ENCODE data around the gene TRPM3. TPM values are rescaled to one million over a fixed set of nuclear protein-coding genes. Genes with fewer than 3 reads are reported as not detected.

TRPM3 gene
- total and polyA plus RNA-seq, 2 of the 13 experiments (the other 11 are each of a cell fraction or from before 2014, with no cell fraction given): not detected

- no peak for TF ChIP-seq PREB (CRISPR knock-in tag; IDR thresholded peaks at IDR 0.05)
- peak; percentile 78; the same call in 1 of the 2 replicates for TF ChIP-seq ZNF615 (CRISPR knock-in tag; IDR thresholded peaks at IDR 0.05; ENCODE audit: borderline replicate concordance)
- TF ChIP-seq SIN3B (IDR thresholded peaks at IDR 0.05; ENCODE audit: low read length): no peak
- peak; percentile 16; the same call in 1 of the 2 replicates for TF ChIP-seq JUNB (CRISPR knock-in tag; IDR thresholded peaks at IDR 0.05; ENCODE audit: borderline replicate concordance)
- TF ChIP-seq SIX1 (CRISPR knock-in tag; IDR thresholded peaks at IDR 0.05; ENCODE audit: borderline replicate concordance): no peak; the same call in 1 of the 2 replicates
- no peak for TF ChIP-seq GABPA (IDR thresholded peaks at IDR 0.05; ENCODE audit: low read depth, low read length)
- TF ChIP-seq GABPA (CRISPR knock-in tag; IDR thresholded peaks at IDR 0.05; ENCODE audit: low read depth): no peak; the same call in 1 of the 2 replicates
- TF ChIP-seq ZNF296 (CRISPR knock-in tag; conservative IDR thresholded peaks at IDR 0.05): no peak
- TF ChIP-seq MLXIP (CRISPR knock-in tag; IDR thresholded peaks at IDR 0.05; ENCODE audit: borderline replicate concordance): no peak
- TF ChIP-seq, protein P1, sequence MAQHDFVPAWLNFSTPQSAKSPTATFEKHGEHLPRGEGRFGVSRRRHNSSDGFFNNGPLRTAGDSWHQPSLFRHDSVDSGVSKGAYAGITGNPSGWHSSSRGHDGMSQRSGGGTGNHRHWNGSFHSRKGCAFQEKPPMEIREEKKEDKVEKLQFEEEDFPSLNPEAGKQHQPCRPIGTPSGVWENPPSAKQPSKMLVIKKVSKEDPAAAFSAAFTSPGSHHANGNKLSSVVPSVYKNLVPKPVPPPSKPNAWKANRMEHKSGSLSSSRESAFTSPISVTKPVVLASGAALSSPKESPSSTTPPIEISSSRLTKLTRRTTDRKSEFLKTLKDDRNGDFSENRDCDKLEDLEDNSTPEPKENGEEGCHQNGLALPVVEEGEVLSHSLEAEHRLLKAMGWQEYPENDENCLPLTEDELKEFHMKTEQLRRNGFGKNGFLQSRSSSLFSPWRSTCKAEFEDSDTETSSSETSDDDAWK (CRISPR knock-in tag; IDR thresholded peaks at IDR 0.05): no peak
- TF ChIP-seq NFKB2 (CRISPR knock-in tag; IDR thresholded peaks at IDR 0.05; ENCODE audit: borderline replicate concordance): no peak
- peak; percentile 80; the same call in 1 of the 2 replicates for TF ChIP-seq ZNF292 (CRISPR knock-in tag; IDR thresholded peaks at IDR 0.05; ENCODE audit: borderline replicate concordance, low read depth)
- no peak for TF ChIP-seq CREB3 (CRISPR knock-in tag; IDR thresholded peaks at IDR 0.05)
- TF ChIP-seq HOMEZ (CRISPR knock-in tag; IDR thresholded peaks at IDR 0.05; ENCODE audit: low read depth): peak; percentile 83
- peak; percentile 100 for TF ChIP-seq FOXP1 (IDR thresholded peaks at IDR 0.05)
- peak; percentile 98 for TF ChIP-seq FOXP1 (CRISPR knock-in tag; IDR thresholded peaks at IDR 0.05)
- no peak for TF ChIP-seq ZNF232 (CRISPR knock-in tag; IDR thresholded peaks at IDR 0.05; ENCODE audit: borderline replicate concordance)
- TF ChIP-seq TFAP4 (IDR thresholded peaks at IDR 0.05; ENCODE audit: borderline replicate concordance, low read depth): no peak
- TF ChIP-seq SMARCC2 (IDR thresholded peaks at IDR 0.05): peak; percentile 67; the same call in 1 of the 2 replicates
- no peak for TF ChIP-seq ZNF333 (CRISPR knock-in tag; IDR thresholded peaks at IDR 0.05; ENCODE audit: borderline replicate concordance)
These were observed 24.9 kb downstream of the TRPM3 start (continued) for GRCh38 chr9:71096421-71097108.

All from HepG2 (cell line).